Neural progenitor cell (in vitro differentiated cells): ENCODE measurements around the gene CYP11A1. TPM values are rescaled to one million over a fixed set of nuclear protein-coding genes. Genes with fewer than 3 reads are reported as not detected.

ENCODE experiments used
- DNase-seq: peaks from one replicate; pipeline ENCODE4 v3.0.0-alpha.2; 2016; ENCODE audit warnings: low spot score
- H2AFZ ChIP-seq: fragments of 200-600 bp; sonication (generic); replicated peaks from 2 replicates; pipeline ENCODE4 v1.6.1; 2016; ENCODE audit warnings: antibody characterized with exemption
- H3F3A ChIP-seq: fragments of 200-600 bp; sonication (generic); 2 replicates; pipeline ENCODE4 v1.6.1; 2016; ENCODE audit warnings: antibody characterized with exemption, low read depth
- H3K27ac ChIP-seq: fragments of 200-600 bp; sonication (generic); 2 replicates; pipeline ENCODE4 v1.5.1; 2016; ENCODE audit warnings: mild to moderate bottlenecking
- H3K27me3 ChIP-seq: fragments of 200-600 bp; sonication (generic); 2 replicates; pipeline ENCODE4 v1.6.1; 2016; ENCODE audit warnings: mild to moderate bottlenecking, moderate library complexity
- H3K36me3 ChIP-seq: fragments of 200-600 bp; sonication (generic); 2 replicates; pipeline ENCODE4 v1.5.1; 2016
- H3K4me1 ChIP-seq: fragments of 200-600 bp; sonication (generic); 2 replicates; pipeline ENCODE4 v1.6.1; 2016; ENCODE audit warnings: mixed run types
- H3K4me2 ChIP-seq: fragments of 200-600 bp; sonication (generic); 2 replicates; pipeline ENCODE4 v1.6.1; 2016
- H3K4me3 ChIP-seq: fragments of 200-600 bp; sonication (generic); 2 replicates; pipeline ENCODE4 v1.5.1; 2016
- H3K79me2 ChIP-seq: fragments of 200-600 bp; sonication (generic); 2 replicates; pipeline ENCODE4 v1.6.1; 2016; ENCODE audit warnings: low read depth
- H3K9ac ChIP-seq: fragments of 200-600 bp; sonication (generic); 2 replicates; pipeline ENCODE4 v1.6.1; 2016
- H3K9me3 ChIP-seq: fragments of 200-600 bp; sonication (generic); 2 replicates; pipeline ENCODE4 v1.5.1; 2016; ENCODE audit warnings: low read depth
- H4K20me1 ChIP-seq: fragments of 200-600 bp; sonication (generic); 2 replicates; pipeline ENCODE4 v1.6.1; 2016; ENCODE audit warnings: low read depth
- H3K27ac Mint-ChIP-seq: 3 replicates; pipeline ENCODE4 v1.8.0; 2021; ENCODE audit warnings: mixed read lengths
- H3K27me3 Mint-ChIP-seq: 2 replicates; pipeline ENCODE4 v1.8.0; 2022; ENCODE audit warnings: low read depth, mild to moderate bottlenecking, inconsistent platforms, moderate library complexity, mixed read lengths; ENCODE audit not compliant: insufficient read depth
- H3K36me3 Mint-ChIP-seq: 3 replicates; pipeline ENCODE4 v1.8.0; 2021; ENCODE audit warnings: mixed read lengths
- H3K4me1 Mint-ChIP-seq: 3 replicates; pipeline ENCODE4 v1.8.0; 2021; ENCODE audit warnings: mixed read lengths
- H3K4me3 Mint-ChIP-seq: 3 replicates; pipeline ENCODE4 v1.8.0; 2021; ENCODE audit warnings: mild to moderate bottlenecking, moderate library complexity, mixed read lengths
- H3K9me3 Mint-ChIP-seq: 3 replicates; pipeline ENCODE4 v1.8.0; 2020; ENCODE audit warnings: mixed read lengths
- CTCF ChIP-seq: fragments of 200-600 bp; sonication (generic); IDR thresholded peaks from 2 replicates; pipeline ENCODE4 v1.5.1; 2017; ENCODE audit warnings: antibody characterized with exemption, mild to moderate bottlenecking
- EZH2 ChIP-seq: fragments of 200-600 bp; sonication (generic); IDR thresholded peaks from 2 replicates; pipeline ENCODE4 v1.6.1; 2017; ENCODE audit warnings: antibody characterized with exemption, mild to moderate bottlenecking, moderate library complexity
- EZH2phosphoT487 ChIP-seq: fragments of 200-600 bp; sonication (generic); IDR thresholded peaks from 2 replicates; pipeline ENCODE4 v1.6.1; 2017; ENCODE audit warnings: antibody characterized with exemption
- total RNA-seq: library from RNA; depleted of rRNA; stranded (reverse); fragments of >200 nt; gene quantifications from 2 replicates; pipeline ENCODE4 v1.2.3, GENCODE V29; 2015; ENCODE audit warnings: low replicate concordance

Gene CYP11A1
- total RNA-seq, 1 donor from 2014 or later, result 0.99 TPM

- peak overlapping the region; percentile 91 for H2AFZ ChIP-seq
- H3K27me3 Mint-ChIP-seq, result peaks cover 23% of the 10 kb centered on the region
- TF ChIP-seq EZH2phosphoT487, result no peak
- peak; percentile 92 for TF ChIP-seq CTCF
These were observed 6.5 kb upstream of the CYP11A1 start for GRCh38 chr15:74373731-74374647.

GRCh38 chr15:74373056-74373650, 5.7 kb upstream of the CYP11A1 start:
- Histone ChIP-seq H3F3A (peaks cover 19% of the 10 kb centered on the region), H4K20me1 (no peaks in the 10 kb centered on the region), H2AFZ (peak overlapping the region; percentile 66), H3K36me3 (no peaks in the 10 kb centered on the region), H3K4me3 (no peak overlapping the region), H3K4me1 (peaks cover 19% of the 10 kb centered on the region), H3K9me3 (no peaks in the 10 kb centered on the region), H3K79me2 (no peaks in the 10 kb centered on the region), H3K4me2 (peak overlapping the region; percentile 96), H3K27ac (no peak overlapping the region), H3K27me3 (peaks cover 46% of the 10 kb centered on the region), H3K9ac (no peak overlapping the region)
- Mint-ChIP-seq H3K27ac (no peak overlapping the region), H3K4me3 (peak overlapping the region; percentile 86), H3K27me3 (peaks cover 21% of the 10 kb centered on the region), H3K4me1 (peaks cover 24% of the 10 kb centered on the region), H3K9me3 (no peaks in the 10 kb centered on the region), H3K36me3 (no peaks in the 10 kb centered on the region)
- TF ChIP-seq CTCF (no peak), EZH2phosphoT487 (no peak), EZH2 (no peak)
- DNase-seq, result no peak

More at GRCh38 chr15:74373731-74374647, 6.5 kb upstream of the CYP11A1 start:
- H3K27ac ChIP-seq, result no peak overlapping the region
- H3K9ac ChIP-seq, result no peak overlapping the region
- peaks cover 38% of the 10 kb centered on the region for H3K27me3 ChIP-seq
- H4K20me1 ChIP-seq, result no peaks in the 10 kb centered on the region
- peaks cover 24% of the 10 kb centered on the region for H3K4me1 Mint-ChIP-seq
- H3K79me2 ChIP-seq, result no peaks in the 10 kb centered on the region
- H3K36me3 Mint-ChIP-seq, result no peaks in the 10 kb centered on the region
- H3K36me3 ChIP-seq, result no peaks in the 10 kb centered on the region
- H3K4me1 ChIP-seq, result peaks cover 19% of the 10 kb centered on the region
- H3K9me3 ChIP-seq, result no peaks in the 10 kb centered on the region
- DNase-seq, result peak; percentile 95
- H3K4me2 ChIP-seq, result peak overlapping the region; percentile 96
- no peaks in the 10 kb centered on the region for H3K9me3 Mint-ChIP-seq
- H3F3A ChIP-seq, result peaks cover 19% of the 10 kb centered on the region
- peak overlapping the region; percentile 86 for H3K4me3 Mint-ChIP-seq
- H3K27ac Mint-ChIP-seq, result no peak overlapping the region
- H3K4me3 ChIP-seq, result peak overlapping the region; percentile 65

GRCh38 chr15:74370471-74370870, 3.0 kb upstream of the CYP11A1 start:
- Histone ChIP-seq H3K4me3 (no peak overlapping the region), H4K20me1 (no peaks in the 10 kb centered on the region), H3K4me2 (peak overlapping the region; percentile 33), H3K9me3 (no peaks in the 10 kb centered on the region), H3F3A (peaks cover 21% of the 10 kb centered on the region), H3K4me1 (peaks cover 19% of the 10 kb centered on the region), H3K27ac (no peak overlapping the region), H3K27me3 (peaks cover 69% of the 10 kb centered on the region), H2AFZ (no peak overlapping the region), H3K79me2 (no peaks in the 10 kb centered on the region), H3K9ac (no peak overlapping the region), H3K36me3 (no peaks in the 10 kb centered on the region)
- no peak overlapping the region for H3K4me3 Mint-ChIP-seq
- peaks cover 27% of the 10 kb centered on the region for H3K4me1 Mint-ChIP-seq
- H3K27me3 Mint-ChIP-seq, result peaks cover 19% of the 10 kb centered on the region
- no peaks in the 10 kb centered on the region for H3K9me3 Mint-ChIP-seq
- no peak overlapping the region for H3K27ac Mint-ChIP-seq
- no peak for DNase-seq
- H3K36me3 Mint-ChIP-seq, result no peaks in the 10 kb centered on the region
- no peak for TF ChIP-seq CTCF
- TF ChIP-seq EZH2, result no peak
- TF ChIP-seq EZH2phosphoT487, result no peak
